ENCODE data around the gene ZNF329. TPM values are rescaled to one million over a fixed set of nuclear protein-coding genes. Genes with fewer than 3 reads are reported as not detected.

ZNF329 gene
- total and polyA plus RNA-seq, 2 donors from 2014 or later: 8.4 to 12.5 TPM

- H3K9me3 ChIP-seq (ENCODE audit: control insufficient read depth in 2 of 3, insufficient read depth in 1 of 3, low read length in 3 of 3): peaks cover 2 to 8% (median 5%) of the 10 kb centered on the region in 3 donors
- H3K36me3 ChIP-seq (ENCODE audit: control insufficient read depth in 2 of 3, insufficient read depth in 3 of 3, low read length in 3 of 3): peaks cover 2 to 28% (median 2%) of the 10 kb centered on the region in 3 donors
- peak in 2 of 5 donors; percentile 14 to 16 for DNase-seq
Observed at GRCh38 chr19:58083021-58083420, 67.6 kb downstream of the ZNF329 start.

DNA sequence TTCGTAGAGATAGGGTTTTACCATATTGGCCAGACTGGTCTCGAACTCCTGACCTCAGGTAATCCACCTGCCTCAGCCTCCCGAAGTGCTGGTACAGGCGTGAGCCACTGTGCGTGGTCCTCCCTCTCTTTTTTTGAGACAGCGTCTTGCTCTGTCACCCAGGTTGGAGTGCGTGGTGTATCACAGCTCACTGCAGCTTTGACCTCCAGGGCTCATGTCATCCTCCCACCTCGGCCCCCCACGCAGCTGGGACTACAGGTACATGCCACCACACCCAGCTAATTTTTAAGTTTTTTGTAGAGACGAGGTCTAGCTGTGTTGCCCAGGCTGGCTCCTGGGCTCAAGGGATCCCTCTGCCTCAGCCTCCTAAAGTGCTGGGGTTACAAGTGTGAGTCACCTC is 70.8 kb downstream of the ZNF329 start:
- no peak overlapping the region for H3K4me3 ChIP-seq (ENCODE audit: low read length in 3 of 3)
- no peak for TF ChIP-seq CTCF (IDR thresholded peaks at IDR 0.05; ENCODE audit: borderline replicate concordance, extremely low read depth, insufficient read depth)
- H3K9ac ChIP-seq (ENCODE audit: low read length in 3 of 3): no peak overlapping the region
- H3K9me3 ChIP-seq (ENCODE audit: control insufficient read depth in 2 of 3, insufficient read depth in 1 of 3, low read length in 3 of 3): peaks cover 2 to 8% (median 5%) of the 10 kb centered on the region in 3 donors
- FAIRE-seq (no peak), DNase-seq (peak in 1 of 5 donors; percentile 8)
- intact Hi-C loops (cut with DNase I): no loop called here
- no peaks in the 10 kb centered on the region for H3K4me1 ChIP-seq (ENCODE audit: control insufficient read depth in 2 of 3, insufficient read depth in 2 of 3, low read depth in 1 of 3, low read length in 3 of 3)
- H3K36me3 ChIP-seq (ENCODE audit: control insufficient read depth in 2 of 3, insufficient read depth in 3 of 3, low read length in 3 of 3): peaks cover 2 to 11% (median 2%) of the 10 kb centered on the region in 3 donors
- H3K27me3 ChIP-seq (ENCODE audit: control insufficient read depth, insufficient read depth, low read length): no peaks in the 10 kb centered on the region
- H3K27ac ChIP-seq (ENCODE audit: low read depth in 2 of 2, low read length in 2 of 2): no peak overlapping the region

More at GRCh38 chr19:58083021-58083420, 67.6 kb downstream of the ZNF329 start:
- Histone ChIP-seq H3K9ac (ENCODE audit: low read length in 3 of 3) (no peak overlapping the region), H3K27me3 (ENCODE audit: control insufficient read depth, insufficient read depth, low read length) (no peaks in the 10 kb centered on the region), H3K4me1 (ENCODE audit: control insufficient read depth in 2 of 3, insufficient read depth in 2 of 3, low read depth in 1 of 3, low read length in 3 of 3) (no peaks in the 10 kb centered on the region), H3K4me3 (ENCODE audit: low read length in 3 of 3) (no peak overlapping the region), H3K27ac (ENCODE audit: low read depth in 2 of 2, low read length in 2 of 2) (no peak overlapping the region)
- intact Hi-C loops (cut with DNase I): no loop called here
- no peak for FAIRE-seq
- TF ChIP-seq CTCF (IDR thresholded peaks at IDR 0.05; ENCODE audit: borderline replicate concordance, extremely low read depth, insufficient read depth): no peak

Other genes starting within 250 kb of the ZNF329 start
- gene ZNF417, start 234.2 kb downstream of the ZNF329 start, total RNA-seq: 24.5 TPM
- 3.0 TPM for gene ZNF417, start 234.2 kb downstream of the ZNF329 start, polyA plus RNA-seq (ENCODE audit: insufficient read depth, low read depth, low replicate concordance)
- gene ZNF418, start 215.4 kb downstream of the ZNF329 start, total RNA-seq: 17.6 TPM
- gene ZNF418, start 215.4 kb downstream of the ZNF329 start, polyA plus RNA-seq (ENCODE audit: insufficient read depth, low read depth, low replicate concordance): 8.2 TPM
- gene ZNF256, start 203.1 kb downstream of the ZNF329 start, total RNA-seq: 9.3 TPM
- gene ZNF256, start 203.1 kb downstream of the ZNF329 start, polyA plus RNA-seq (ENCODE audit: insufficient read depth, low read depth, low replicate concordance): 3.7 TPM
- gene C19orf18, start 176.3 kb downstream of the ZNF329 start, total RNA-seq: 0.85 TPM
- 1.7 TPM for gene C19orf18, start 176.3 kb downstream of the ZNF329 start, polyA plus RNA-seq (ENCODE audit: insufficient read depth, low read depth, low replicate concordance)
- gene ZNF606, start 148.0 kb downstream of the ZNF329 start, total RNA-seq: 23.0 TPM
- 7.2 TPM for gene ZNF606, start 148.0 kb downstream of the ZNF329 start, polyA plus RNA-seq (ENCODE audit: insufficient read depth, low read depth, low replicate concordance)
- gene ZSCAN1, start 116.8 kb downstream of the ZNF329 start, total RNA-seq: 0.98 TPM
- gene ZSCAN1, start 116.8 kb downstream of the ZNF329 start, polyA plus RNA-seq (ENCODE audit: insufficient read depth, low read depth, low replicate concordance): 2.8 TPM
- gene ZNF135, start 91.5 kb downstream of the ZNF329 start, total RNA-seq: 9.7 TPM
- gene ZNF135, start 91.5 kb downstream of the ZNF329 start, polyA plus RNA-seq (ENCODE audit: insufficient read depth, low read depth, low replicate concordance): 5.6 TPM
- 103 TPM for gene ZSCAN18, start 52.6 kb downstream of the ZNF329 start, total RNA-seq
- 73.2 TPM for gene ZSCAN18, start 52.6 kb downstream of the ZNF329 start, polyA plus RNA-seq (ENCODE audit: insufficient read depth, low read depth, low replicate concordance)
- gene ZNF274, start 32.3 kb upstream of the ZNF329 start, total RNA-seq: 42.4 TPM
- gene ZNF274, start 32.3 kb upstream of the ZNF329 start, polyA plus RNA-seq (ENCODE audit: insufficient read depth, low read depth, low replicate concordance): 10.9 TPM
- gene ZNF544, start 78.1 kb upstream of the ZNF329 start, total RNA-seq: 39.3 TPM
- gene ZNF544, start 78.1 kb upstream of the ZNF329 start, polyA plus RNA-seq (ENCODE audit: insufficient read depth, low read depth, low replicate concordance): 19.4 TPM
- gene ZNF8, start 128.2 kb upstream of the ZNF329 start, total RNA-seq: 9.0 TPM
- 1.3 TPM for gene ZNF8, start 128.2 kb upstream of the ZNF329 start, polyA plus RNA-seq (ENCODE audit: insufficient read depth, low read depth, low replicate concordance)
- gene ERVK3-1, start 154.6 kb upstream of the ZNF329 start, total RNA-seq: 35.4 TPM
- gene ERVK3-1, start 154.6 kb upstream of the ZNF329 start, polyA plus RNA-seq (ENCODE audit: insufficient read depth, low read depth, low replicate concordance): 41.6 TPM
- gene ZSCAN22, start 176.2 kb upstream of the ZNF329 start, total RNA-seq: 3.3 TPM
- gene ZSCAN22, start 176.2 kb upstream of the ZNF329 start, polyA plus RNA-seq (ENCODE audit: insufficient read depth, low read depth, low replicate concordance): 1.1 TPM
- gene A1BG, start 202.7 kb upstream of the ZNF329 start, total RNA-seq: 10.9 TPM
- 19.0 TPM for gene A1BG, start 202.7 kb upstream of the ZNF329 start, polyA plus RNA-seq (ENCODE audit: insufficient read depth, low read depth, low replicate concordance)
- 5.0 TPM for gene ZNF497, start 212.0 kb upstream of the ZNF329 start, total RNA-seq
- gene ZNF497, start 212.0 kb upstream of the ZNF329 start, polyA plus RNA-seq (ENCODE audit: insufficient read depth, low read depth, low replicate concordance): 1.7 TPM
- 5.0 TPM for gene ZNF837, start 230.2 kb upstream of the ZNF329 start, total RNA-seq
- gene ZNF837, start 230.2 kb upstream of the ZNF329 start, polyA plus RNA-seq (ENCODE audit: insufficient read depth, low read depth, low replicate concordance): 3.6 TPM
- 802 TPM for gene RPS5, start 236.5 kb upstream of the ZNF329 start, total RNA-seq
- gene RPS5, start 236.5 kb upstream of the ZNF329 start, polyA plus RNA-seq (ENCODE audit: insufficient read depth, low read depth, low replicate concordance): 929 TPM
- gene RNF225, start 244.9 kb upstream of the ZNF329 start, total RNA-seq: 0.25 TPM
- gene RNF225, start 244.9 kb upstream of the ZNF329 start, polyA plus RNA-seq (ENCODE audit: insufficient read depth, low read depth, low replicate concordance): not detected

All from kidney (tissue), 14 donors.